GM12874 (cell line): ENCODE results near the gene EFHC2.

ENCODE experiments used
- TF ChIP-seq, protein P1 (sequence below): IDR thresholded peaks from 2 replicates; pipeline ENCODE4 v1.5.1; 2011; ENCODE audit warnings: low read depth, mild to moderate bottlenecking, control low read depth, low read length, moderate library complexity; ENCODE audit not compliant: insufficient read depth

The EFHC2 gene

GRCh38 chrX:44173219-44173618 lies 170.3 kb downstream of the EFHC2 start:
- TF ChIP-seq, protein P1, sequence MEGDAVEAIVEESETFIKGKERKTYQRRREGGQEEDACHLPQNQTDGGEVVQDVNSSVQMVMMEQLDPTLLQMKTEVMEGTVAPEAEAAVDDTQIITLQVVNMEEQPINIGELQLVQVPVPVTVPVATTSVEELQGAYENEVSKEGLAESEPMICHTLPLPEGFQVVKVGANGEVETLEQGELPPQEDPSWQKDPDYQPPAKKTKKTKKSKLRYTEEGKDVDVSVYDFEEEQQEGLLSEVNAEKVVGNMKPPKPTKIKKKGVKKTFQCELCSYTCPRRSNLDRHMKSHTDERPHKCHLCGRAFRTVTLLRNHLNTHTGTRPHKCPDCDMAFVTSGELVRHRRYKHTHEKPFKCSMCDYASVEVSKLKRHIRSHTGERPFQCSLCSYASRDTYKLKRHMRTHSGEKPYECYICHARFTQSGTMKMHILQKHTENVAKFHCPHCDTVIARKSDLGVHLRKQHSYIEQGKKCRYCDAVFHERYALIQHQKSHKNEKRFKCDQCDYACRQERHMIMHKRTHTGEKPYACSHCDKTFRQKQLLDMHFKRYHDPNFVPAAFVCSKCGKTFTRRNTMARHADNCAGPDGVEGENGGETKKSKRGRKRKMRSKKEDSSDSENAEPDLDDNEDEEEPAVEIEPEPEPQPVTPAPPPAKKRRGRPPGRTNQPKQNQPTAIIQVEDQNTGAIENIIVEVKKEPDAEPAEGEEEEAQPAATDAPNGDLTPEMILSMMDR: no peak

- TF ChIP-seq, protein P1: no peak
Measured at GRCh38 chrX:44167116-44167515, 176.4 kb downstream of the EFHC2 start.

- TF ChIP-seq, protein P1: no peak
Measured at GRCh38 chrX:44162964-44163475, 180.5 kb downstream of the EFHC2 start.

- TF ChIP-seq, protein P1: no peak
Measured at GRCh38 chrX:44157858-44158257, 185.6 kb downstream of the EFHC2 start.

DNA sequence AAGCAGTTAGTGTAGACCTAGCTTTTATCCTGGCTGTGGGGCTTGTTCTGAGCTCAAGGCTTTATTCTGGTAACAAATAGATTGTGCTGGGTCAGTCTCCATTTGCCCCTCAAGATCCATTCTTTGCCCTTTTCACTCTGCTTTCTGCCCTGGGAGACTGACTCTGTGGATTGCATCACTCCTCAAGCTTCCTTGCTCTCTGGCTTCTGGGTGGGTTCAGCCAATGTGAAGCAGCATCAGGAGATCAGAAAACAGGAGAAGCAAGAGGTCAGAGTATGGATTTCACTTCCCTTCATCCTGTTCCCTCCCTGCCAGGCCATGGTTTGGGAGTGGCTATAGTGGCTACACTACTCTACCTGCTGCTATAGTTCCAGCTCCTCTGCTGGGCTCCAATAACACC lies 186.2 kb downstream of the EFHC2 start:
- TF ChIP-seq, protein P1: no peak

GRCh38 chrX:44156726-44157125 lies 186.7 kb downstream of the EFHC2 start:
- TF ChIP-seq, protein P1: no peak

DNA sequence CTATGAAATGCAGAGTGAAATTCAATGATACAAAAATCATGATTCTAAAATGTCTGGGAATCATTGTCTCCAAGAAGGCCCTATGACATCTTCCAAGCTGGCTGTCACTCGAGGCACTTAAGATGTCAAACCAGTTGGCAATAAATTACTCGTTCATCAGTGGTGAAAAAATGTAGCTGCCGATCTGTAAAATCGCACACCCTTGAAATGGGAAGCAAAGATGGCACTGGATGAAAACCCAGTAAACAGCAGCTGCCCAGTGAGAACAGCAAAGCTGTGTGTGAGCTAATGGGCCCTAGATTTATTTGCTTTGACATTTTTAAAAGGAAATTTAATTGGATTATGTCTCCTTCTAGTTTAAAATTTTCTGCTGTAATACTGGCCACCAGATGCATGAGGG lies 188.3 kb downstream of the EFHC2 start:
- TF ChIP-seq, protein P1: no peak

DNA sequence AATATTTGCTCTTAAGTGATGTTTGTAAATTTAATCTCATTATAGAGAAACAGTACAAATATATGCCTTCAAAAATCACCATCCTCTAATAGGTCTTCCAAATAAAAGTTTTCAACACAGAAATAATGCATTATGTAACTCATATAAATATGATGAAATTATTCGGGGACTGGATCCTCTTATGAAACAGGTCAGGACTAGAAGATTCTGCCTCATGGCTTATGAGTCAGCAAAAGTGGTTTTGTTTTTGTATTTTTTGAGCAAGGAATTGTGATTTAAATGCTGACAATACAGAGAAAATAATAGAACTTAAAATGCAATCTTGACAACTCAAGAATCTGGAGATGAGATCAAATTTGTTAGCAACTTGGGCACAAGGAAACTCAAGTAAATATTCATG lies 190.6 kb downstream of the EFHC2 start:
- TF ChIP-seq, protein P1: no peak
